Right lobe of liver (tissue), 6 donors: ENCODE results near the gene MRAP2. TPM values are rescaled to one million over a fixed set of nuclear protein-coding genes. Genes with fewer than 3 reads are reported as not detected.

ENCODE experiments used
- ATAC-seq, 4 donors: fragments of 200-7000 bp; cut with Tn5 transposase; one replicate each; pipeline ENCODE4 v1.9.1; 2020; ENCODE audit warnings: mild to moderate bottlenecking in 4 of 4, moderate library complexity in 4 of 4
- DNase-seq, 3 donors: peaks; one replicate each; pipeline ENCODE4 v3.0.0-alpha.2; 2020
- H3K27ac ChIP-seq, 3 donors: fragments of 200-600 bp; one replicate each; pipeline ENCODE4 v1.8.0; 2022
- H3K27me3 ChIP-seq, 2 donors: fragments of 200-600 bp; one replicate each; pipeline ENCODE4 v1.8.0; 2022
- H3K36me3 ChIP-seq, 4 donors: fragments of 200-600 bp; sonication (generic) in 1 of 4; one replicate each; pipeline versions ENCODE4 v1.5.1 to v1.8.0; 2017 to 2022; ENCODE audit warnings: control low read depth in 1 of 4
- H3K4me1 ChIP-seq, 4 donors: fragments of 200-600 bp; sonication (generic) in 1 of 4; one replicate each; pipeline versions ENCODE4 v1.5.1 to v1.8.0; 2017 to 2022; ENCODE audit warnings: control low read depth in 1 of 4
- H3K4me3 ChIP-seq, 3 donors: fragments of 200-600 bp; one replicate each; pipeline ENCODE4 v1.8.0; 2022
- H3K9me3 ChIP-seq, 4 donors: fragments of 200-600 bp; sonication (generic) in 1 of 4; one replicate each; pipeline versions ENCODE4 v1.5.1 to v1.8.0; 2017 to 2022; ENCODE audit warnings: control low read depth in 1 of 4
- POLR2A ChIP-seq: fragments of 450-650 bp; IDR thresholded peaks from one replicate; pipeline ENCODE4 v1.6.1; 2017; ENCODE audit warnings: antibody characterized with exemption, mild to moderate bottlenecking
- WGBS: methylation state at CpG from one replicate; pipeline ENCODE4 v1.1.6; 2018; ENCODE audit warnings: low coverage, low lambda C conversion rate; ENCODE audit not compliant: insufficient coverage; ENCODE audit errors: missing lambda C conversion rate; 5-methylcytosine and 5-hydroxymethylcytosine counted together
- intact Hi-C, 2 donors: fragments of 100-400 bp; cut with DNase I; formaldehyde crosslinking; loops; one replicate each; pipeline versions ENCODE4 v1.11.2 to v1.14.1; 2022
- total RNA-seq, 6 experiments: library from RNA; depleted of rRNA in 2 of 6; stranded (reverse); fragments of >200 nt in 2 of 6; fragmentation: NEBNext Ultra II Directional in 3 of 6; extraction: Animal tissue kit (Norgen Biotek cat#: 25700) in 3 of 6; gene quantifications; one replicate each; pipeline versions ENCODE4 v1.1.0 to v1.2.4, GENCODE V29; 2016 to 2023
- TF ChIP-seq, protein P1 (sequence below), 4 donors: fragments of 200-600 bp in 3 of 4; fragments of 450-650 bp in 1 of 4; IDR thresholded peaks; one replicate each; pipeline versions ENCODE4 v1.5.1 to v1.8.0; 2016 to 2022; ENCODE audit warnings: antibody characterized with exemption in 4 of 4, mild to moderate bottlenecking in 2 of 4
- donor health status: DM: no; HTN: yes; CAD: no.
- donor health status: DM: no; HTN: no; CAD: no.
- donor health status: DM: no; HTN: no; CAD: no.
- donor health status: DM: no; HTN: yes; CAD: no.
- donor health status: DM: no; HTN: yes; CAD: no.

The MRAP2 gene
- total RNA-seq, 6 experiments from 2014 or later, result 0.12 to 0.35 (median 0.12) TPM; not detected in 3

DNA sequence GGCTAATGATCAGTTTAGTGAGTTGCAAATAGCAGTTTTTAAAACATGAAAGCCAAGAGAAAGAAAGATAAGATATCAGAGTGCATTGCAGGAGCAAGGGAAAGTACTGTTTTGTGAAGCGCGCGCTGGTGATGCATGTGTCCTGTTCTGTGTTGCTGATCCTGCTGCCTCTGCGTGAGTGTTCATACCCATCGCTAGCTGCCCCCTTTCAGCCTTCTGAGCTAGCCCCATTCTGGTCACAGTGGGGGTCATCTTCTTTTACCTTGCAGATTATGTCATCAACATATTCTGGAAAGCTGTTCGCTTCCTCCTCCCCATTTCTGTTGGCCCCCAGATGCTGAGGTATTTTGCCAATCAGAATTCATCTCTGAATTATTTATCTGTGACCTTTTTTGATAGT, 1.9 kb downstream of the MRAP2 start:
- DNase-seq, result no peak
- WGBS, result 81% methylated on average over 6 of the region's 6 CpGs
- no peak overlapping the region for H3K27ac ChIP-seq

DNA sequence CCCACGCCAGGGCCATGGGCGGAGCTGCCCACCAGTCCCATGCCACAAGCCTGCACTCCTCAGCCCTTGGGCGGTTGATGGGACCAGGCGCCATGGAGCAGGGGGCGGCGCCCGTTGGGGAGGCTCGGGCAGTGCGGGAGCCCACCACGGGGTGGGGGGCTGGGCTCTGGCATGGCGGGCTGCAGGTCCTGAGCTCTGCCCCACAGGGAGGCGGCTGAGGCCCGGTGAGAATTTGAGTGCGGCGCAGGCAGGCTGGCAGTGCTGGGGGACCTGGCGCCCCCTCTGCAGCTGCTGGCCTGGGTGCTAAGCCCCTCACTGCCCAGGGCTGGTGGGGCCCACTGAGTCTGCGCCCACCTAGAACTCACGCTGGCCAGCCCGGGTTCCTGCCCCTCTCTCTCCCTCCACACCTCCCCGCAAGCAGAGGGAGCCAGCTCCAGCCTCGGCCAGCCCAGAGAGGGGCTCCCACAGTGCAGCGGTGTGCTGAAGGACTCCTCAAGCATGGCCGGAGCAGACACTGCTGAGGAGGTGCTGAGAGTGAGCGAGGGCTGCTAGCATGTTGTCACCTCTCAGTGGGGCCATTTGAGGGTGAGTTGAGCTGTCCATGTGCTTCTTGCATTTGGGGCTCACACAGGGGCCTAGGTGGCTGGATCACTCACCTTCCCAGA, 4.0 kb downstream of the MRAP2 start:
- no peaks in the 10 kb centered on the region for H3K36me3 ChIP-seq
- no peaks in the 10 kb centered on the region for H3K4me1 ChIP-seq
- DNase-seq (no peak), ATAC-seq (no peak)
- H3K27ac ChIP-seq, result no peak overlapping the region
- H3K27me3 ChIP-seq, result no peaks in the 10 kb centered on the region
- H3K4me3 ChIP-seq, result no peak overlapping the region
- WGBS, result 75% methylated on average over 2 of the region's 24 CpGs
- no peaks in the 10 kb centered on the region for H3K9me3 ChIP-seq
- intact Hi-C loops, result no loop called here
- TF ChIP-seq, protein P1, sequence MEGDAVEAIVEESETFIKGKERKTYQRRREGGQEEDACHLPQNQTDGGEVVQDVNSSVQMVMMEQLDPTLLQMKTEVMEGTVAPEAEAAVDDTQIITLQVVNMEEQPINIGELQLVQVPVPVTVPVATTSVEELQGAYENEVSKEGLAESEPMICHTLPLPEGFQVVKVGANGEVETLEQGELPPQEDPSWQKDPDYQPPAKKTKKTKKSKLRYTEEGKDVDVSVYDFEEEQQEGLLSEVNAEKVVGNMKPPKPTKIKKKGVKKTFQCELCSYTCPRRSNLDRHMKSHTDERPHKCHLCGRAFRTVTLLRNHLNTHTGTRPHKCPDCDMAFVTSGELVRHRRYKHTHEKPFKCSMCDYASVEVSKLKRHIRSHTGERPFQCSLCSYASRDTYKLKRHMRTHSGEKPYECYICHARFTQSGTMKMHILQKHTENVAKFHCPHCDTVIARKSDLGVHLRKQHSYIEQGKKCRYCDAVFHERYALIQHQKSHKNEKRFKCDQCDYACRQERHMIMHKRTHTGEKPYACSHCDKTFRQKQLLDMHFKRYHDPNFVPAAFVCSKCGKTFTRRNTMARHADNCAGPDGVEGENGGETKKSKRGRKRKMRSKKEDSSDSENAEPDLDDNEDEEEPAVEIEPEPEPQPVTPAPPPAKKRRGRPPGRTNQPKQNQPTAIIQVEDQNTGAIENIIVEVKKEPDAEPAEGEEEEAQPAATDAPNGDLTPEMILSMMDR (IDR thresholded peaks at IDR 0.05), result no peak
- TF ChIP-seq POLR2A, result no peak

More for the DNA sequence above, 1.9 kb downstream of the MRAP2 start:
- no peaks in the 10 kb centered on the region for H3K27me3 ChIP-seq
- H3K9me3 ChIP-seq, result no peaks in the 10 kb centered on the region
- TF ChIP-seq, protein P1 (IDR thresholded peaks at IDR 0.05), result no peak
- TF ChIP-seq POLR2A, result no peak
- no peaks in the 10 kb centered on the region for H3K36me3 ChIP-seq
- no peaks in the 10 kb centered on the region for H3K4me1 ChIP-seq
- ATAC-seq, result no peak
- intact Hi-C loops, result no loop called here
- no peak overlapping the region for H3K4me3 ChIP-seq

DNA sequence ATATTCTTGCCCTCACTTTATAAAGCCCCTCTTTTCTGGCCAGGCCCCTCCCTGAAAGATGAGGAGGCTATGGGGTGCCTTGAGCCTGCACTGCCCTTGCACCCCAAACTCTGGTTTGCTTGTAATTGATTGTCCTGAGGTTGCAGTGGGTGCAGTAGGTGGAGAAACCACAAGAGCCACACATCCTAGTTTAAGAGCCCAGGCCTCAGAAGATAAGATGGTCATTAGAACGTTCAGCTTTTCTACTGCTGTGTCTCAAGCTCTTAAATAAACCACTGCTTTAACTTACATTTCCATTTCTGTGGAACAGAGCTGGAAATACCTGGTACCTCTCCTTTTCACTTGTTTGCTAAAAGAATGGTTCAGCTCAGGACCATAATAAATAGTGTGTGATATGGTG, 9.0 kb downstream of the MRAP2 start:
- intact Hi-C loops, result no loop called here
- Histone ChIP-seq H3K36me3 (no peaks in the 10 kb centered on the region), H3K27me3 (no peaks in the 10 kb centered on the region), H3K9me3 (no peaks in the 10 kb centered on the region), H3K27ac (no peak overlapping the region), H3K4me3 (no peak overlapping the region), H3K4me1 (no peaks in the 10 kb centered on the region)
- TF ChIP-seq, protein P1 (IDR thresholded peaks at IDR 0.05), result no peak
- no peak for TF ChIP-seq POLR2A
- no peak for DNase-seq
- WGBS, result 50% methylated on average over 1 of the region's 1 CpG
- no peak for ATAC-seq

DNA sequence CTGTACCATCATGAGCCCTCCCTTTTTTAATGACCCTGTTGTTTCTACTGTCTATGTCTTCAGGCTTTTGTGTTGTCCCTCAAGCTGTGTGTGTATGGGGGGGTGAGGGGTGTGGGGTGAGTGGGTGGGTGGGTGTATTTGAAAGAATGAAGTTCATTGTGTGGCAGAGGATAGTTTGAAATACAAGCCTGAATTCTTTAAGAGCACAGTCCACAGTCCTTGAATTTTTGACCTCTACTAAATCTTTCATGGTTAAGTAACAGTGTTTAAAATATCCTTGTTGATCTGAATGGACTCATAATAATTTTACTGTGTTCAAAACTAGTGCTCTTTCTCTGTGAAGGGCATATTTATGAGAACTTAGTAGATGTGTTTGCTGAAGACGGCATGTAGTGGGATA, 10.0 kb downstream of the MRAP2 start:
- no peaks in the 10 kb centered on the region for H3K36me3 ChIP-seq
- no peak for DNase-seq
- TF ChIP-seq, protein P1 (IDR thresholded peaks at IDR 0.05), result no peak
- no peak for TF ChIP-seq POLR2A
- WGBS, result 83% methylated on average over 1 of the region's 1 CpG
- H3K27ac ChIP-seq, result no peak overlapping the region
- H3K4me3 ChIP-seq, result no peak overlapping the region
- H3K27me3 ChIP-seq, result no peaks in the 10 kb centered on the region
- no peaks in the 10 kb centered on the region for H3K9me3 ChIP-seq
- ATAC-seq, result no peak
- intact Hi-C loops, result no loop called here
- H3K4me1 ChIP-seq, result no peaks in the 10 kb centered on the region
